Measurements from ENCODE around the gene GPC5. TPM values are rescaled to one million over a fixed set of nuclear protein-coding genes. Genes with fewer than 3 reads are reported as not detected.
"Not testable (repeated sequence)": the region's sequence is repeated elsewhere in the genome, so short reads cannot be mapped to it uniquely, and the experiment has no call there.

GPC5 gene
- total and polyA plus RNA-seq, 2 donors (not counting 3 experiments of a cell fraction or from before 2014, with no cell fraction given): 0.59 to 0.97 TPM

GRCh38 chr13:92694047-92694446 lies 1295.6 kb downstream of the GPC5 start:
- Histone ChIP-seq H4K20me1 (replicated peaks; ENCODE audit: control insufficient read depth, extremely low read depth, insufficient read depth, low read length) (no peaks in the 10 kb centered on the region), H3K27me3 (ENCODE audit: control insufficient read depth in 2 of 2, insufficient read depth in 2 of 2, low read length in 2 of 2) (no peaks in the 10 kb centered on the region), H2AFZ (ENCODE audit: low read depth, low read length) (no peak overlapping the region), H3K9ac (replicated peaks; ENCODE audit: extremely low read depth, insufficient read depth, low read length) (no peak overlapping the region), H3K79me2 (ENCODE audit: control insufficient read depth, insufficient read depth, low read length) (no peaks in the 10 kb centered on the region), H3K9me3 (replicated peaks; ENCODE audit: control insufficient read depth, insufficient read depth, low read length) (peaks cover 3% of the 10 kb centered on the region), H3K4me1 (ENCODE audit: control insufficient read depth, extremely low read depth, insufficient read depth, low read length) (no peaks in the 10 kb centered on the region), H3K4me2 (ENCODE audit: insufficient read depth, low read length) (no peak overlapping the region), H3K27ac (ENCODE audit: insufficient read depth, low read depth, low read length) (no peak overlapping the region), H3K4me3 (replicated peaks in 1 of 3; ENCODE audit: insufficient read depth in 1 of 3, low read depth in 1 of 3, low read length in 3 of 3) (no peak overlapping the region), H3K9me1 (replicated peaks; ENCODE audit: control insufficient read depth, extremely low read depth, insufficient read depth, low read length) (no peaks in the 10 kb centered on the region), H3K36me3 (ENCODE audit: control insufficient read depth in 2 of 2, extremely low read depth in 1 of 2, insufficient read depth in 2 of 2, low read length in 2 of 2) (no peaks in the 10 kb centered on the region)
- no peak for DNase-seq (ENCODE audit: low read depth, low spot score)
- intact Hi-C loops (cut with micrococcal nuclease): no loop called here
- dilution Hi-C loops (cut with MboI; ENCODE audit: extremely low pct_ligation_motif_present, low sequenced_read_pairs): no loop called here
- ChIA-PET POLR2A (no interaction called here), CTCF (no interaction called here)
- TF ChIP-seq FOS (IDR thresholded peaks at IDR 0.05; ENCODE audit: borderline replicate concordance, insufficient read depth, low read length) (no peak), MYC (IDR thresholded peaks at IDR 0.05; ENCODE audit: low read depth, low read length) (no peak), POLR2A (IDR thresholded peaks at IDR 0.05; ENCODE audit: low read depth, low read length) (no peak), GATA2 (IDR thresholded peaks at IDR 0.05; ENCODE audit: insufficient read depth, insufficient read length, low read depth, low read length) (no peak), POLR2AphosphoS5 (IDR thresholded peaks at IDR 0.05; ENCODE audit: insufficient read depth, low read depth, low read length) (no peak), JUN (IDR thresholded peaks at IDR 0.05; ENCODE audit: borderline replicate concordance, insufficient read depth, insufficient read length, low read depth) (no peak), MAX (IDR thresholded peaks at IDR 0.05; ENCODE audit: insufficient read depth, insufficient read length) (no peak), CTCF (IDR thresholded peaks at IDR 0.05; ENCODE audit: extremely low read depth in 1 of 2, insufficient read depth in 1 of 2, low read depth in 1 of 2, low read length in 2 of 2) (no peak), EZH2 (IDR thresholded peaks at IDR 0.05; ENCODE audit: borderline replicate concordance, low read depth, low read length, severe bottlenecking) (no peak)
- no peak for FAIRE-seq
- no TSS peak for BruUV-seq (replicated peaks)

GRCh38 chr13:92695827-92696226 lies 1297.4 kb downstream of the GPC5 start:
- BruUV-seq (replicated peaks); H3K79me2 ChIP-seq (ENCODE audit: control insufficient read depth, insufficient read depth, low read length); intact Hi-C loops (cut with micrococcal nuclease); H3K27me3 ChIP-seq (ENCODE audit: control insufficient read depth in 2 of 2, insufficient read depth in 2 of 2, low read length in 2 of 2); H3K27ac ChIP-seq (ENCODE audit: insufficient read depth, low read depth, low read length); FAIRE-seq; H3K4me3 ChIP-seq (replicated peaks in 1 of 3; ENCODE audit: insufficient read depth in 1 of 3, low read depth in 1 of 3, low read length in 3 of 3); H3K9ac ChIP-seq (replicated peaks; ENCODE audit: extremely low read depth, insufficient read depth, low read length); H3K36me3 ChIP-seq (ENCODE audit: control insufficient read depth in 2 of 2, extremely low read depth in 1 of 2, insufficient read depth in 2 of 2, low read length in 2 of 2); H3K9me3 ChIP-seq (replicated peaks; ENCODE audit: control insufficient read depth, insufficient read depth, low read length); dilution Hi-C loops (cut with MboI; ENCODE audit: extremely low pct_ligation_motif_present, low sequenced_read_pairs); H4K20me1 ChIP-seq (replicated peaks; ENCODE audit: control insufficient read depth, extremely low read depth, insufficient read depth, low read length); H3K4me2 ChIP-seq (ENCODE audit: insufficient read depth, low read length); H3K9me1 ChIP-seq (replicated peaks; ENCODE audit: control insufficient read depth, extremely low read depth, insufficient read depth, low read length); H2AFZ ChIP-seq (ENCODE audit: low read depth, low read length); DNase-seq (ENCODE audit: low read depth, low spot score); POLR2A ChIA-PET; CTCF ChIA-PET; H3K4me1 ChIP-seq (ENCODE audit: control insufficient read depth, extremely low read depth, insufficient read depth, low read length): not testable (repeated sequence)

All from endothelial cell of umbilical vein (primary cell).